Ascending aorta (tissue), 2 donors: Measurements from ENCODE around the gene PELI3. TPM values are rescaled to one million over a fixed set of nuclear protein-coding genes. Genes with fewer than 3 reads are reported as not detected.
A peak's percentile ranks its signal among the peaks of the same experiment; 100 is the strongest.

Experiments used
- DNase-seq, 2 donors: peaks; one replicate each; pipeline ENCODE4 v3.0.0-alpha.2; 2019; ENCODE audit warnings: low spot score in 2 of 2
- H3K27ac ChIP-seq, 2 donors: fragments of 200-600 bp; sonication (generic); one replicate each; pipeline ENCODE4 v1.5.1; 2016 to 2017; ENCODE audit warnings: mild to moderate bottlenecking in 1 of 2
- H3K27me3 ChIP-seq: fragments of 200-600 bp; sonication (generic); one replicate; pipeline ENCODE4 v1.5.1; 2017
- H3K36me3 ChIP-seq, 2 donors: fragments of 200-600 bp; sonication (generic); one replicate each; pipeline ENCODE4 v1.5.1; 2016
- H3K4me1 ChIP-seq, 2 donors: fragments of 200-600 bp; sonication (generic); one replicate each; pipeline ENCODE4 v1.5.1; 2016 to 2017; ENCODE audit warnings: mild to moderate bottlenecking in 1 of 2
- H3K4me3 ChIP-seq, 2 donors: fragments of 200-600 bp; sonication (generic); one replicate each; pipeline ENCODE4 v1.5.1; 2016 to 2017; ENCODE audit warnings: mild to moderate bottlenecking in 1 of 2
- H3K9me3 ChIP-seq, 2 donors: fragments of 200-600 bp; sonication (generic); one replicate each; pipeline ENCODE4 v1.5.1; 2016
- intact Hi-C: fragments of 100-400 bp; cut with DNase I; formaldehyde crosslinking; loops from one replicate; pipeline ENCODE4 v1.15.1; 2023
- total RNA-seq: library from RNA; depleted of rRNA; stranded (reverse); fragments of >200 nt; gene quantifications from one replicate; pipeline ENCODE4 v1.1.0, GENCODE V29; 2016
- TF ChIP-seq, protein P1 (sequence below), 3 experiments: fragments of 200-600 bp in 2 of 3; fragments of 450-650 bp in 1 of 3; sonication (generic) in 2 of 3; IDR thresholded peaks; one replicate each; pipeline ENCODE4 v1.5.1; 2016 to 2019; ENCODE audit warnings: antibody characterized with exemption in 3 of 3, mild to moderate bottlenecking in 1 of 3, moderate library complexity in 1 of 3

Gene PELI3, protein sequence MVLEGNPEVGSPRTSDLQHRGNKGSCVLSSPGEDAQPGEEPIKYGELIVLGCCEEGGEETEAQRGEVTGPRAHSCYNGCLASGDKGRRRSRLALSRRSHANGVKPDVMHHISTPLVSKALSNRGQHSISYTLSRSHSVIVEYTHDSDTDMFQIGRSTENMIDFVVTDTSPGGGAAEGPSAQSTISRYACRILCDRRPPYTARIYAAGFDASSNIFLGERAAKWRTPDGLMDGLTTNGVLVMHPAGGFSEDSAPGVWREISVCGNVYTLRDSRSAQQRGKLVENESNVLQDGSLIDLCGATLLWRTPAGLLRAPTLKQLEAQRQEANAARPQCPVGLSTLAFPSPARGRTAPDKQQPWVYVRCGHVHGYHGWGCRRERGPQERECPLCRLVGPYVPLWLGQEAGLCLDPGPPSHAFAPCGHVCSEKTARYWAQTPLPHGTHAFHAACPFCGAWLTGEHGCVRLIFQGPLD
- total RNA-seq, result 13.2 TPM

DNA sequence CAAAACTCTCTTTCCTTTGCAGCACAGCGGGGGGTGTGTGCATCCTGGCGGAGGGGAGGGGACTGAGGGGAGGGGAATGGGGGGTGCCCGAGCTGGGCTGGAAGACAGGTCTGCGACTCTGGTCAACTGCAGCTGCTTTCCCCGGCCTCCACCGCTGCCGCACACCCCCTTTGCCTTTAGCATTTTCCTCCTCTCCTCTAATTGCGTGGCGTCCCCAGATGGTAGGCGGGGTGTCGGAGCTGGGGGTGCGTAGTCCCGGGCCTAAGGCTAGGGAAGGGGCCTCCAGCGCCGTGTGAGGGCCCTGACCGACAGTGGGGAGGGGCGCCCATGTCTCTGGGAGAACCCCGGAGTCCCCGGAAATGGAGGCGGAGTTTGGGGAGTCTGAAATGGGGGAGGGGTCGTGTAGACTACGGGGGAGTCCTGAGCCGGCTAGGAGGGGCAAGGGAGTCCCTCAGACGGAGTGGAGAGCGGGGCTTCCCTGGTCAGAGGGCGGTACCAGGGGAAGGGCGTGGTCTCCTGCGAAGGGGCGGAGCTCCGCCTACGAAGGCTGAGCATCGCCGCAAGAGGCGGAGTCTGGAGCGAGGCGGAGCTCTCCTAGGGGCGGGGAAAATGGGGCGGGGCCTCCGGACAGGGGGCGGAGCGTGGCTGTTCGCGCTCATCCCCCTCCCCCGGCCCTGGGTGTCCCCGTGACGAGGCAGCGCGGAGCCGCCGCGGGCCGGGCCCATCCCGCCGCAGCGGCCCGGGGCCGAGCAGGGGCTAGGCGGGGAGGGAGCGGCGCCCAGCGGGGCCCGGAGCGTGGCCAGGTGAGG lies at the start of gene PELI3:
PELI3 (plus strand) TSS at position 681 of the 809 bp plus-strand sequence. CDS start 1,224 bp downstream, outside the sequence.
- Histone ChIP-seq H3K4me1 (peaks cover 10 to 14% of the 10 kb centered on the region in 2 donors), H3K36me3 (peaks cover 3 to 9% of the 10 kb centered on the region in 2 donors), H3K4me3 (peak within 1 kb of the TSS; percentile 77 to 92), H3K9me3 (no peaks in the 10 kb centered on the region), H3K27ac (peak within 1 kb of the TSS; percentile 66 to 69), H3K27me3 (no peaks in the 10 kb centered on the region)
- TF ChIP-seq, protein P1, sequence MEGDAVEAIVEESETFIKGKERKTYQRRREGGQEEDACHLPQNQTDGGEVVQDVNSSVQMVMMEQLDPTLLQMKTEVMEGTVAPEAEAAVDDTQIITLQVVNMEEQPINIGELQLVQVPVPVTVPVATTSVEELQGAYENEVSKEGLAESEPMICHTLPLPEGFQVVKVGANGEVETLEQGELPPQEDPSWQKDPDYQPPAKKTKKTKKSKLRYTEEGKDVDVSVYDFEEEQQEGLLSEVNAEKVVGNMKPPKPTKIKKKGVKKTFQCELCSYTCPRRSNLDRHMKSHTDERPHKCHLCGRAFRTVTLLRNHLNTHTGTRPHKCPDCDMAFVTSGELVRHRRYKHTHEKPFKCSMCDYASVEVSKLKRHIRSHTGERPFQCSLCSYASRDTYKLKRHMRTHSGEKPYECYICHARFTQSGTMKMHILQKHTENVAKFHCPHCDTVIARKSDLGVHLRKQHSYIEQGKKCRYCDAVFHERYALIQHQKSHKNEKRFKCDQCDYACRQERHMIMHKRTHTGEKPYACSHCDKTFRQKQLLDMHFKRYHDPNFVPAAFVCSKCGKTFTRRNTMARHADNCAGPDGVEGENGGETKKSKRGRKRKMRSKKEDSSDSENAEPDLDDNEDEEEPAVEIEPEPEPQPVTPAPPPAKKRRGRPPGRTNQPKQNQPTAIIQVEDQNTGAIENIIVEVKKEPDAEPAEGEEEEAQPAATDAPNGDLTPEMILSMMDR (IDR thresholded peaks at IDR 0.05), result no peak
- intact Hi-C loops, result loop anchor here (1.0 to 5.0 kb wide), 4 partner anchors 14 to 376 kb away; partner anchors contain the start of genes DPP3, MRPL11 and RCE1
- peak; percentile 59 to 96 for DNase-seq

DNA sequence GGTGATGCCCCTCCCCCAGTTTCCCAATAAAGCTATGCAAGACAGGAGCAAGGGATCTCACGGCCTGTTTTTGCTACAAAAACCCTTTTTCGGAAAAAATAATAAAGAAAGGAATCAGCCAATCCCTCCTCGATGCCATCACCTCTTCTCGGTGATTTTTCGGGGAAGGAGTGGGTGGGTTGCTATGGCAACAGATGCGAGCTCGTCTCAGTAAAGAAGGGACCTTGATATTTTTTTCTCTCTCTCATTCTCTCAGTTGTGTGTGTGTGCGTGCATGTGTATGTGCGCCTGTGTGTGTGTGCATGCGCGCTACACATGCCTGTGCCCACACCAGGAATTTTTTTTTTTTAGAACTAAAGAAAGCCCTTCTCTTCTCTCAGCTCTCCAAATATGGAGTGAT lies 49.7 kb upstream of the PELI3 start:
- H3K4me1 ChIP-seq, result peaks cover 22 to 45% of the 10 kb centered on the region in 2 donors

DNA sequence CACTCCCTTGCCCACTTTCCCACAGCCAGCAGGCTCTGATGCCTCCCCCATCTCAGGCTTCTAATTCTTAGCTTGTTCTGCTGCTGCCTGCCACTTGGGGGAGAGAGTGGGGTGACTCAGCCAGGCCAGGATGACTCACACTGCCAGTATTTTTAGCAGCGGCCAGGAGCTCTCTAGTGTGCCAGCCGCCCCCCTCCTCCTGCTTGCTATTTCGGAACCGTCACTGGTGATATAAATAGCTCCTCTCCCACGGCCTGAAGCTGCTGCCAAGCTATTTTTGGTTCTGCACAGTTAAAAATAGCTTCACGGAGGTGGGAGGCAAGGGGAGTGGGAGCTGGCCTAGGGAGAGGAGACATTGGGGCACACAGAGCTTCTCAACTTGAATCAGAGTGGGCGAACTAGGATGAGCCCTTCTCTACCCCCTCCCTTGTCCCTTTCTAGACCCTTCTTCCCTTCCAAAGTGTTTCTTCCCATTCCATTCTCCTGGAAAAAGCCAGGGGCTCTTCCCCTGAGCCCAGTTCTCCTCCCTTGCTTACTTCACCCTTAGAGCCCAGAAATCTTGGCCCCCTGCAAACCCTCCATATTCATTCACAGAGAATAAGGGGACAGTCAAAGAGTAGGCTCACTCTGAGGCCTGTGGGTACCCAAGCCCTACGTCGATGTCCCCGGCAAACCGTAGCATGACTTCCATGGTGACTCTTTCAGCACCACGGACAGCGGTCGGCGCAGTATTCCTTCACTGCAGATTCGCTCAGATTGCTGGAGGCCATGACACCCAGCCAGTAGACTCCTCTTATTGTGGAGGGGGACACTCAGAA lies 48.3 kb upstream of the PELI3 start:
- intact Hi-C loops, result loop anchor here (1.0 kb wide), 1 partner anchor 9 kb away; no protein-coding TSS in a partner anchor
- H3K36me3 ChIP-seq, result peaks cover 12 to 15% of the 10 kb centered on the region in 2 donors
- TF ChIP-seq, protein P1 (IDR thresholded peaks at IDR 0.05), result peak; percentile 59 to 73 (median 63)
- H3K27ac ChIP-seq, result peak overlapping the region in 1 of 2 donors; percentile 53
- no peaks in the 10 kb centered on the region for H3K27me3 ChIP-seq
- no peaks in the 10 kb centered on the region for H3K9me3 ChIP-seq
- DNase-seq, result peak; percentile 81 to 97
- H3K4me3 ChIP-seq, result peak overlapping the region in 1 of 2 donors; percentile 19
- peaks cover 22 to 42% of the 10 kb centered on the region in 2 donors for H3K4me1 ChIP-seq

More for the DNA sequence above, 49.7 kb upstream of the PELI3 start:
- H3K27me3 ChIP-seq, result no peaks in the 10 kb centered on the region
- peaks cover 0 to 3% of the 10 kb centered on the region in 2 donors for H3K36me3 ChIP-seq
- TF ChIP-seq, protein P1 (IDR thresholded peaks at IDR 0.05), result no peak
- no peaks in the 10 kb centered on the region for H3K9me3 ChIP-seq
- DNase-seq, result no peak
- intact Hi-C loops, result no loop called here
- H3K4me3 ChIP-seq, result no peak overlapping the region
- H3K27ac ChIP-seq, result peak overlapping the region in 1 of 2 donors; percentile 46

DNA sequence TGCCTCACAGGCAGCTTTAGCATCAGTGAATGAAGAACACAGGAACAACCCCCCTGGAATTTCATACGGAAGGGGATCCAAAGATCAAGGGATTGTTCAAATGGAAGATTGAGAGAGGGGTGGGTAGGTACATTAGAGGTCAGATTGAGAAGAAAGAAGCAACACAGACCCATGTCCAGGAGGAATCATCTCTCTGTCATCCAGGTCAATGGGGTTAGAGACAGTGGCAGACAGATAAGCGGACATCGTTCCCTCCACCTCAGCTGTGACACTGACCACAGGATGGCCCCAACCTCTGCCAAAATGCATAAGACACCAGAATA lies 47.8 kb upstream of the PELI3 start:
- H3K27ac ChIP-seq, result no peak overlapping the region
- H3K36me3 ChIP-seq, result peaks cover 18 to 21% of the 10 kb centered on the region in 2 donors
- no peaks in the 10 kb centered on the region for H3K9me3 ChIP-seq
- no peak overlapping the region for H3K4me3 ChIP-seq
- H3K4me1 ChIP-seq, result peaks cover 22 to 42% of the 10 kb centered on the region in 2 donors
- TF ChIP-seq, protein P1 (IDR thresholded peaks at IDR 0.05), result no peak
- intact Hi-C loops, result loop anchor here (1.0 kb wide), 1 partner anchor 10 kb away; no protein-coding TSS in a partner anchor
- DNase-seq, result no peak
- H3K27me3 ChIP-seq, result no peaks in the 10 kb centered on the region

DNA sequence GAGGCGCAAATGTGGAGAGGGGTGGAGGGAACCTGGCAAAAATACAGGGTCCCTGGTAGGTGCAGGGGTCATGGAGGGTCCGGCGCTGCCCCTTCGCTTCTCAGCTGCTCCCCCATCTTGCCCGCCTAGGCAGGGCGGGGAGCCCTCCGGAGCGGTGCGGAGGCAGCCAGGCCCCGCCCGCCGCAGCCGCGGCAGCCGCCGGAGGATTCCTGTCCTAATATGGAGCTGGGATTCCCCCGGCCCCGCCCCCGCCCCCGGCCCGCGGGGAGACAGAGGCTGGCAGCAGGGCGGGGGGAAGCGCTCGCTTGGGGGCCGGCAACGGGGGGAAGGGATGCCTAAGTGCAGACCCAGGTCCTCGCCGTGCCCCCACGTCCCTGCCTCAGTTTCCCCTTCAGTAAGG lies 46.9 kb upstream of the PELI3 start:
- Histone ChIP-seq H3K4me1 (peaks cover 22 to 42% of the 10 kb centered on the region in 2 donors), H3K4me3 (peak overlapping the region in 1 of 2 donors; percentile 37), H3K9me3 (no peaks in the 10 kb centered on the region), H3K27me3 (no peaks in the 10 kb centered on the region), H3K27ac (peak overlapping the region in 1 of 2 donors; percentile 62), H3K36me3 (peaks cover 26 to 29% of the 10 kb centered on the region in 2 donors)
- DNase-seq, result no peak
- intact Hi-C loops, result loop anchor here (2.0 kb wide), 1 partner anchor 131 kb away; the partner anchor contains the start of gene YIF1A
- TF ChIP-seq, protein P1 (IDR thresholded peaks at IDR 0.05), result no peak
